ENCODE measurements around the gene MMP3.

- TF ChIP-seq POLR2AphosphoS5 (IDR thresholded peaks at IDR 0.05; ENCODE audit: low read depth, low read length) (no peak), POLR2A (IDR thresholded peaks at IDR 0.05; ENCODE audit: borderline replicate concordance, extremely low read depth, insufficient read depth, insufficient read length) (no peak), CTCF (IDR thresholded peaks at IDR 0.05 in 2 of 3, conservative IDR thresholded peaks at IDR 0.05 in 1 of 3; ENCODE audit: borderline replicate concordance in 1 of 3, insufficient read depth in 1 of 3, low read depth in 2 of 3, low read length in 2 of 3) (no peak), ZFX (IDR thresholded peaks at IDR 0.05) (no peak), JUND (IDR thresholded peaks at IDR 0.05) (no peak), SRF (IDR thresholded peaks at IDR 0.05; ENCODE audit: low read depth) (no peak), ZNF274 (IDR thresholded peaks at IDR 0.05; ENCODE audit: low read depth, low read length) (no peak), CEBPB (IDR thresholded peaks at IDR 0.05; ENCODE audit: low read depth) (no peak)
These were observed 42.6 kb downstream of the MMP3 start for GRCh38 chr11:102800767-102801166.

All from HCT116 (cell line).